Measurements from ENCODE around the gene ARL17B.
A peak's percentile ranks its signal among the peaks of the same experiment; 100 is the strongest.
"Not testable (repeated sequence)": the region's sequence is repeated elsewhere in the genome, so short reads cannot be mapped to it uniquely, and the experiment has no call there.

The ARL17B gene

GRCh38 chr17:46286764-46287221, 74.8 kb downstream of the ARL17B start:
- peak; percentile 73 to 89 for DNase-seq (ENCODE audit: low read depth in 1 of 2, low spot score in 1 of 2)
- peak; percentile 81 for TF ChIP-seq CTCF (IDR thresholded peaks at IDR 0.05; ENCODE audit: insufficient read depth, low read length)
- not testable (repeated sequence) for H3K27me3 ChIP-seq (ENCODE audit: insufficient read depth, poor library complexity, severe bottlenecking); H3K27ac ChIP-seq (replicated peaks); H3K4me3 ChIP-seq (replicated peaks; ENCODE audit: insufficient read depth, low read length)

GRCh38 chr17:46285500-46285899, 76.1 kb downstream of the ARL17B start:
- DNase-seq (ENCODE audit: low read depth in 1 of 2, low spot score in 1 of 2); H3K27ac ChIP-seq (replicated peaks); H3K4me3 ChIP-seq (replicated peaks; ENCODE audit: insufficient read depth, low read length); H3K27me3 ChIP-seq (ENCODE audit: insufficient read depth, poor library complexity, severe bottlenecking): not testable (repeated sequence)

GRCh38 chr17:46284467-46284866, 77.1 kb downstream of the ARL17B start:
- not testable (repeated sequence) for H3K4me3 ChIP-seq (replicated peaks; ENCODE audit: insufficient read depth, low read length); H3K27ac ChIP-seq (replicated peaks); H3K27me3 ChIP-seq (ENCODE audit: insufficient read depth, poor library complexity, severe bottlenecking)
- peak in 1 of 2 experiments; percentile 1 for DNase-seq (ENCODE audit: low read depth in 1 of 2, low spot score in 1 of 2)

DNA sequence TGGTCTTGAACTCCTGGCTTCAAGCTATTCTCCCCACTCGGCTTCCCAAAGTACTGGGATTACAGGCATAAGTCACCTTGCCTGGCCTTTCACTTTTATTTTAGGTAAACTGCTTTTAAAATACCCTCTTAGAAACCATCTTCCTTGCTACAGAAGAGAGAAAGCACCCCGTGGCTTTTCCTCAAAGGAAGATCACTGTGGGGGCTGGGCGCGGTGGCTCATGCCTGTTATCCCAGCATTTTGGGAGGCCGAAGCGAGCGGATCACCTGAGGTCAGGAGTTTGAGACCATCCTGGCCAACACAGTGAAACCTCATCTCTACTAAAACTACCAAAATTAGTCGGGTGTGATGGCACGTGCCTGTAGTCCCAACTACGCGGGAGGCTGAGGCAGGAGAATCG, 78.9 kb downstream of the ARL17B start:
- H3K27ac ChIP-seq (replicated peaks); H3K27me3 ChIP-seq (ENCODE audit: insufficient read depth, poor library complexity, severe bottlenecking); H3K4me3 ChIP-seq (replicated peaks; ENCODE audit: insufficient read depth, low read length): not testable (repeated sequence)
- DNase-seq (ENCODE audit: low read depth in 1 of 2, low spot score in 1 of 2) = peak in 1 of 2 experiments; percentile 0

DNA sequence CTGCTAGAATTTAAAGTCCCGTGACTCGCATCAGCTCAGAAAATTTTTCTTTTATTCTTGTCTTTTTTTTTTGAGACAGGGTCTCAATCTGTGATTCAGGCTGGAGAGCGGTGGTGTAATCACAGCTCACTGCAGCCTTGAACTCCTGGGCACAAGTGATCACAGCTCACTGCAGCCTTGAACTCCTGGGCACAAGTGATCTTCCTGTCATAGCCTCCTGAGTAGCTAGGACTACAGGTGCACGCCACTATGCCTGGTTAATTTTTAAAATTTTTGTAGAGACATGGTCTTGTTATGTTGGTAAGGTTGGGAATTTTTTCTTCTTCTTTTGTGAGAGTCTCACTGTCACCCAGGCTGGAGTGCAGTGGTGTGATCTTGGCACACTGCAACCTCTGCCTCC, 80.2 kb downstream of the ARL17B start:
- DNase-seq (ENCODE audit: low read depth in 1 of 2, low spot score in 1 of 2); H3K4me3 ChIP-seq (replicated peaks; ENCODE audit: insufficient read depth, low read length); H3K27ac ChIP-seq (replicated peaks); H3K27me3 ChIP-seq (ENCODE audit: insufficient read depth, poor library complexity, severe bottlenecking): not testable (repeated sequence)

- H3K27me3 ChIP-seq (ENCODE audit: insufficient read depth, poor library complexity, severe bottlenecking); H3K27ac ChIP-seq (replicated peaks); H3K4me3 ChIP-seq (replicated peaks; ENCODE audit: insufficient read depth, low read length): not testable (repeated sequence)
- peak; percentile 37 for TF ChIP-seq SPI1 (IDR thresholded peaks at IDR 0.05; ENCODE audit: borderline replicate concordance, low read depth)
- DNase-seq (ENCODE audit: low read depth in 1 of 2, low spot score in 1 of 2) = peak in 1 of 2 experiments; percentile 24
These were observed 84.7 kb downstream of the ARL17B start for GRCh38 chr17:46276728-46277479.

- H3K4me3 ChIP-seq (replicated peaks; ENCODE audit: insufficient read depth, low read length) = no peak overlapping the region
- H3K27me3 ChIP-seq (ENCODE audit: insufficient read depth, poor library complexity, severe bottlenecking) = no peaks in the 10 kb centered on the region
- no peak overlapping the region for H3K27ac ChIP-seq (replicated peaks)
- DNase-seq (ENCODE audit: low read depth in 1 of 2, low spot score in 1 of 2) = no peak
- TF ChIP-seq CTCF (IDR thresholded peaks at IDR 0.05; ENCODE audit: insufficient read depth, low read length) (no peak), POLR2AphosphoS5 (IDR thresholded peaks at IDR 0.05; ENCODE audit: low read depth) (no peak), SPI1 (IDR thresholded peaks at IDR 0.05; ENCODE audit: borderline replicate concordance, low read depth) (no peak), GABPA (IDR thresholded peaks at IDR 0.05; ENCODE audit: low read depth) (no peak), REST (IDR thresholded peaks at IDR 0.05; ENCODE audit: insufficient replicate concordance, low read depth) (no peak)
These were observed 87.3 kb downstream of the ARL17B start for GRCh38 chr17:46274238-46274637.
